Lung (tissue), 12 donors: ENCODE measurements around the gene ENO1. TPM values are rescaled to one million over a fixed set of nuclear protein-coding genes. Genes with fewer than 3 reads are reported as not detected.
"Not testable (repeated sequence)": the region's sequence is repeated elsewhere in the genome, so short reads cannot be mapped to it uniquely, and the experiment has no call there.

ENCODE experiments used
- ATAC-seq: fragments of 200-7000 bp; cut with Tn5 transposase; one replicate; pipeline ENCODE4 v1.9.1; 2020; ENCODE audit warnings: moderate number of reproducible peaks; ENCODE audit not compliant: insufficient read depth, low FRiP score
- DNase-seq, 3 donors: peaks; one replicate each; pipeline ENCODE4 v3.0.0-alpha.2; 2013 to 2017
- H3K27ac ChIP-seq, 2 donors: one replicate each; pipeline ENCODE4 v1.5.1; 2013; ENCODE audit warnings: mild to moderate bottlenecking in 2 of 2, moderate library complexity in 2 of 2, control low read depth in 1 of 2, inconsistent platforms in 1 of 2, low read depth in 1 of 2, low read length in 1 of 2
- H3K27me3 ChIP-seq, 3 donors: one replicate each; pipeline ENCODE4 v1.5.1; 2013; ENCODE audit warnings: low read length in 2 of 3; ENCODE audit not compliant: control insufficient read depth in 3 of 3, insufficient read depth in 3 of 3
- H3K36me3 ChIP-seq, 4 donors: one replicate each; pipeline ENCODE4 v1.5.1; 2013; ENCODE audit warnings: low read length in 4 of 4, mild to moderate bottlenecking in 1 of 4, moderate library complexity in 1 of 4; ENCODE audit not compliant: control insufficient read depth in 4 of 4, insufficient read depth in 4 of 4
- H3K4me1 ChIP-seq, 5 donors: one replicate each; pipeline ENCODE4 v1.5.1; 2013; ENCODE audit warnings: low read length in 5 of 5, mild to moderate bottlenecking in 2 of 5, moderate library complexity in 1 of 5; ENCODE audit not compliant: control insufficient read depth in 5 of 5, insufficient read depth in 5 of 5
- H3K4me3 ChIP-seq: one replicate; pipeline ENCODE4 v1.5.1; 2013; ENCODE audit warnings: mild to moderate bottlenecking, control low read depth, moderate library complexity
- H3K9ac ChIP-seq, 2 donors: one replicate each; pipeline ENCODE4 v1.5.1; 2013; ENCODE audit warnings: low read length in 2 of 2, control low read depth in 1 of 2; ENCODE audit not compliant: insufficient read depth in 1 of 2
- H3K9me3 ChIP-seq, 4 donors: one replicate each; pipeline ENCODE4 v1.5.1; 2013; ENCODE audit warnings: low read length in 3 of 4, mild to moderate bottlenecking in 1 of 4, moderate library complexity in 1 of 4; ENCODE audit not compliant: control insufficient read depth in 4 of 4, insufficient read depth in 3 of 4
- WGBS, 2 donors: extraction: QIAGEN DNeasy Blood & Tissue Kit; methylation state at CpG; one replicate each; pipeline ENCODE4 v1.1.7; 2013; 5-methylcytosine and 5-hydroxymethylcytosine counted together
- polyA plus RNA-seq, 2 donors: library from polyadenylated mRNA; stranded (reverse); fragments of 200-250 nt; gene quantifications; one replicate each; pipeline ENCODE4 v1.2.1, GENCODE V29; 2013
- total RNA-seq, 2 donors: library from RNA; depleted of rRNA in 1 of 2; stranded (reverse); fragments of >200 nt in 1 of 2; gene quantifications; one replicate each; pipeline ENCODE4 v1.2.1, GENCODE V29; 2014 to 2021
- TF ChIP-seq, protein P1 (sequence below): IDR thresholded peaks from 2 replicates; pipeline ENCODE4 v1.5.1; 2012; ENCODE audit warnings: mild to moderate bottlenecking; ENCODE audit errors: control extremely low read depth, extremely low read depth
- donor health status: control.
- donor health status: control.
- donor health status: Bipolar disorder and iron deficiency.
- donor health status: healthy.
- donor health status: DM: yes; HTN: yes; CAD: no.

The ENO1 gene
- total and polyA plus RNA-seq, 4 donors = 449 to 1,784 (median 959) TPM

DNA sequence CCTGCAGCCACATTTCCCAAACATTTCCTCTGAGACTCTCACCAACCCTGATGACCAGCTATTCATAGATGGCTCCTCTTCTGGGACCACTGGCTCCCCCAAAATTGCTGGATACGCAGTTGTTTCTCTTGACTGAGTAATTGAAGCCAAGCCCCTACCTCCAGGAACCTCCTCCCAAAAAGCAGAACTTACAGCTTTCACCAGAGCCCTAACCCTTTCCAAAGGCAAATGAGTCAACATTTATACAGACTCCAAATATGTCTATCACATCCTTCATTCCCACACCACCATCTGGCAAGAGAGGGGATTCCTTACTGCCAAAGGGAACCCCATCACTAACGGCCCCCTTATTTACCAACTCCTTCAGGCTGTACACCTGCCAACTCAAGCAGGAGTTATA is 46.9 kb upstream of the ENO1 start:
- no peak for DNase-seq
- Histone ChIP-seq H3K9ac (no peak overlapping the region), H3K9me3 (no peaks in the 10 kb centered on the region), H3K27me3 (no peaks in the 10 kb centered on the region), H3K4me3 (no peak overlapping the region), H3K36me3 (no peaks in the 10 kb centered on the region), H3K4me1 (no peaks in the 10 kb centered on the region), H3K27ac (no peak overlapping the region)
- ATAC-seq = no peak
- WGBS, 2 donors = 10 to 28% methylated on average over 2 of the region's 2 CpGs
- TF ChIP-seq, protein P1, sequence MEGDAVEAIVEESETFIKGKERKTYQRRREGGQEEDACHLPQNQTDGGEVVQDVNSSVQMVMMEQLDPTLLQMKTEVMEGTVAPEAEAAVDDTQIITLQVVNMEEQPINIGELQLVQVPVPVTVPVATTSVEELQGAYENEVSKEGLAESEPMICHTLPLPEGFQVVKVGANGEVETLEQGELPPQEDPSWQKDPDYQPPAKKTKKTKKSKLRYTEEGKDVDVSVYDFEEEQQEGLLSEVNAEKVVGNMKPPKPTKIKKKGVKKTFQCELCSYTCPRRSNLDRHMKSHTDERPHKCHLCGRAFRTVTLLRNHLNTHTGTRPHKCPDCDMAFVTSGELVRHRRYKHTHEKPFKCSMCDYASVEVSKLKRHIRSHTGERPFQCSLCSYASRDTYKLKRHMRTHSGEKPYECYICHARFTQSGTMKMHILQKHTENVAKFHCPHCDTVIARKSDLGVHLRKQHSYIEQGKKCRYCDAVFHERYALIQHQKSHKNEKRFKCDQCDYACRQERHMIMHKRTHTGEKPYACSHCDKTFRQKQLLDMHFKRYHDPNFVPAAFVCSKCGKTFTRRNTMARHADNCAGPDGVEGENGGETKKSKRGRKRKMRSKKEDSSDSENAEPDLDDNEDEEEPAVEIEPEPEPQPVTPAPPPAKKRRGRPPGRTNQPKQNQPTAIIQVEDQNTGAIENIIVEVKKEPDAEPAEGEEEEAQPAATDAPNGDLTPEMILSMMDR = no peak

DNA sequence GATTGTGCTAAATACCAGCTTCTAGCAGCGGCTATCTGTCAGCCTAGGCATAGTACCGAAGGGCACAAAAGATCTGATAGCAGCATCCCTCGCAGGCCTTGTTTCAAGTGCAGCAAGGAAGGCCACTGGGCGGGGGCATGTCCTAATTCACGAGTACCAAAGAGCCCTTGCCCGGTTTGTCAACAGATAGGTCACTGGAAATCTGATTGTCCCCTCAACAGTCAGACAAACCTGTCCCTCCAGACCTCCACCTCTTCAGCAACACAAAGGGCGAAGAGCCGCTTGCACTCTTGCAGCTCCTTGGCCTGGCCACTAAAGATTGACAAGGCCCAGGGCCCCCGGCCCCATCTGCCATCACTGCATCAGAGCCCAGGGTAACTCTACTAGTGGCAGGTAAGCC is 44.5 kb upstream of the ENO1 start:
- TF ChIP-seq, protein P1 = no peak
- Histone ChIP-seq H3K36me3 (no peaks in the 10 kb centered on the region), H3K27me3 (no peaks in the 10 kb centered on the region), H3K9ac (no peak overlapping the region), H3K4me1 (no peaks in the 10 kb centered on the region), H3K9me3 (no peaks in the 10 kb centered on the region), H3K4me3 (no peak overlapping the region), H3K27ac (no peak overlapping the region)
- DNase-seq (no peak), ATAC-seq (no peak)
- WGBS, 2 donors = 91 to 96% methylated on average over 9 of the region's 9 CpGs

DNA sequence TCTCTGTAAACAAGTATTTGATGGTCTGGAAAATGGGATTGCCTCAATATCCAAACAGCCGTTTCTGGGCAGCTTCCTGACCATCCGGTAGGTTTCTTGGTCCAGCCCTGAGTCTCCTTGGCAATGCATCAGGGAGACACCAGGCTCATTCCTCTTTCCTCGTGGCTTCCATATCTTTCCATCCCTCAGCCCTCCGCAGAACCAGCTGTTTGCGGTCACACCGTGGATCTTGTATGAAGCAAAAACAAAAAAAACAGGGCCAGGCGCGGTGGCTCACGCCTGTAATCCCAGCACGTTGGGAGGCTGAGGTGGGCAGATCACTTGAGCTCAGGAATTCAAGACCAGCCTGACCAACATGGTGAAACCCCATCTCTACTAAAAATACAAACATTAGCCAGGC is 39.0 kb upstream of the ENO1 start:
- ATAC-seq, DNase-seq, H3K4me3 ChIP-seq, H3K36me3 ChIP-seq, H3K9me3 ChIP-seq, H3K27ac ChIP-seq, H3K4me1 ChIP-seq, H3K9ac ChIP-seq, H3K27me3 ChIP-seq: not testable (repeated sequence)
- 68 to 77% methylated on average over 10 of the region's 10 CpGs for WGBS, 2 donors

DNA sequence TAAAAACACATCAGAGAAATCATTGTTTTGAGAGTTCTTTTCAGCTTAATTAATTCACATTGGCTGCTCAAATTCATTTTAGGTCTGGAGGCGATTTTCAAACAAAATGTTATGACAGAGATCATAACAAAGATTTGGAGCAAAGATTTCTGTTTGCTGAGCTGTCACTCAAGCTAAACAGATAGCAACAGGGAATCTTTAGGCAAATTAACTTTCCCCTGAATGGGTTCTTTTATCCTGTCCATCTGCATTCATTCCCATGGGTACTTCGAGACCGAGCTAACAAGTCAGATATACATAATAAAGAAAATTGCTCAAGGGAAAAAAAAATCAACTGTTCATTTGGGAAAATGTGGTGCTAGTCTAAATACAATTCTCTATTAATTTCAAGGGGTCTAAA is 37.0 kb upstream of the ENO1 start:
- no peak for DNase-seq
- peaks cover 0 to under 1% (median 0%) of the 10 kb centered on the region in 4 donors for H3K9me3 ChIP-seq
- H3K36me3 ChIP-seq = no peaks in the 10 kb centered on the region
- TF ChIP-seq, protein P1 = no peak
- no peaks in the 10 kb centered on the region for H3K27me3 ChIP-seq
- ATAC-seq = no peak
- no peak overlapping the region for H3K9ac ChIP-seq
- no peak overlapping the region for H3K4me3 ChIP-seq
- no peaks in the 10 kb centered on the region for H3K4me1 ChIP-seq
- H3K27ac ChIP-seq = no peak overlapping the region
- 79 to 84% methylated on average over 3 of the region's 3 CpGs for WGBS, 2 donors
